ENCODE data around the gene GFPT2. TPM values are rescaled to one million over a fixed set of nuclear protein-coding genes. Genes with fewer than 3 reads are reported as not detected.

The GFPT2 gene
- total and polyA plus RNA-seq, 4 experiments from 2014 or later = 0.12 to 1.00 (median 0.13) TPM; not detected in 1

DNA sequence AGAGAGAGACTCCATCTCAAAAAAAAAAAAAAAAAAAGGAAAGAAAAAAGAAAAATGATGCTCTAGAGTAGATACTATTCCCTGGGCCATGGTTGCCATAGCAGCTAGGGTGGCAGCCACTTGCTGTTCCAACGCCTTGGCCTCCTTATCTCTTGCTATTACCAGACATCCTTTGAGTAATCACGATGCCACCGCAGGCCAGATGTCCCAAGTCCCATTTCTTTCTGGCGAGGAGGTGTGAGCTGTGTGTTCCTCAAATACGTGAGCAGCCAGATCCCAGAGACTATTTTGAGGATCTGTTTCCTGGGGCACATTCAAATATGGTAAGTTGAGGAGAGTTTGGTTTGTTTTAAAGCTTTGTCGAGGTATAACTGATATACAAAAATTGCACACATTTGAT is 23.4 kb upstream of the GFPT2 start:
- no peaks in the 10 kb centered on the region for H3K27me3 ChIP-seq (ENCODE audit: insufficient read depth, low read length)
- CTCF ChIA-PET (ENCODE audit: partially characterized antibody) = no interaction called here

DNA sequence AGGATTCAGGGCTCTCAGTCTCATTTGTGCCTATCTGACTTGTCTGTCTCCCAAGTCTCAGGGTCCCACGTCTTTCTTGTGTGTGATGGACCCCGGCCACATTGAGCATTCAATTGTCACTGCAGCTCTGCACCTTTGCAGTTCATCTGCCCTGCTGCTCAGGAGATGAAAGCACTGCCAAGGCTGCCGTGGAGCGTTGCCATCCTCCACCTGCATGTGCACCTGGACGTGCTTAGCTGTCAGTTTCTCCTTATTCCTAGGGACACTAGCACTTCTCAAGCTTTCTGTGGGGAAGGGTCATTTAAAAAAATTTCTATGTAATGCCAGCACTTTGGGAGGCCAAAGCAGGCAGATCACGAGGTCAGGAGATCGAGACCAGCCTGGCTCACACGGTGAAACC is 22.8 kb upstream of the GFPT2 start:
- no peaks in the 10 kb centered on the region for H3K4me1 Mint-ChIP-seq
- intact Hi-C loops (cut with micrococcal nuclease) = no loop called here
- Histone ChIP-seq H3K9me3 (ENCODE audit: control insufficient read depth in 1 of 2, low read length in 2 of 2) (no peaks in the 10 kb centered on the region), H3K4me1 (ENCODE audit: insufficient read depth, low read length) (no peaks in the 10 kb centered on the region), H3K27ac (ENCODE audit: low read depth, low read length) (no peak overlapping the region), H3K27me3 (ENCODE audit: insufficient read depth, low read length) (no peaks in the 10 kb centered on the region), H3K4me3 (ENCODE audit: low read length in 2 of 2) (no peak overlapping the region), H3K36me3 (ENCODE audit: insufficient read depth, low read length) (no peaks in the 10 kb centered on the region)
- no peaks in the 10 kb centered on the region for H3K36me3 Mint-ChIP-seq
- DNase-seq = no peak
- ChIA-PET CTCF (ENCODE audit: partially characterized antibody) (no interaction called here), POLR2A (ENCODE audit: partially characterized antibody) (no interaction called here)
- H3K9me3 Mint-ChIP-seq = no peaks in the 10 kb centered on the region
- no peak overlapping the region for H3K4me3 Mint-ChIP-seq
- peaks cover 0 to 1% of the 10 kb centered on the region in 2 donors for H3K27me3 Mint-ChIP-seq
- no peak overlapping the region for H3K27ac Mint-ChIP-seq

More for the DNA sequence above, 23.4 kb upstream of the GFPT2 start:
- Histone ChIP-seq H3K27ac (ENCODE audit: low read depth, low read length) (no peak overlapping the region), H3K9me3 (ENCODE audit: control insufficient read depth in 1 of 2, low read length in 2 of 2) (no peaks in the 10 kb centered on the region), H3K4me1 (ENCODE audit: insufficient read depth, low read length) (no peaks in the 10 kb centered on the region), H3K4me3 (ENCODE audit: low read length in 2 of 2) (no peak overlapping the region), H3K36me3 (ENCODE audit: insufficient read depth, low read length) (no peaks in the 10 kb centered on the region)
- H3K27me3 Mint-ChIP-seq = peaks cover 0 to 1% of the 10 kb centered on the region in 2 donors
- no peak overlapping the region for H3K4me3 Mint-ChIP-seq
- DNase-seq = no peak
- H3K36me3 Mint-ChIP-seq = no peaks in the 10 kb centered on the region
- intact Hi-C loops (cut with micrococcal nuclease) = no loop called here
- H3K4me1 Mint-ChIP-seq = no peaks in the 10 kb centered on the region
- POLR2A ChIA-PET (ENCODE audit: partially characterized antibody) = no interaction called here
- H3K27ac Mint-ChIP-seq = no peak overlapping the region
- no peaks in the 10 kb centered on the region for H3K9me3 Mint-ChIP-seq

DNA sequence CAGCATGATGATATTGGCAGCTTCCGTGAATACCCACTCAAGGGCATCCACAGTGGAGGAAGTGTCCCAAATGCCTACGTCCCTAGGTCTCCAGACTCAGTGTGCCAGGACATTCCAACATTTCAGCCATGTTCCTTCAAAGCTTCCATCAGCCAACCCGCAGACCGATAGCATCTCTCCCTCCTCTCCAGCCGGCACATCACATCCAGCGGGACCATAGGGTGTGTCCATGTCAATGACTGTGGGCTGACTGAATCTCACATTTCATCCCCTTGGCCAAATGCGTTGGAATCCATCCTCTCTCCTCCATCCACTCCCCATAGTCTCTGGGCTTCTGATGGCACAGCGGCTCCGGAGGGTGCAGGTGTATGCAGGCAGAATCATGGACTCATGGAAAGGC is 22.2 kb upstream of the GFPT2 start:
- Mint-ChIP-seq H3K36me3 (no peaks in the 10 kb centered on the region), H3K9me3 (no peaks in the 10 kb centered on the region), H3K4me1 (no peaks in the 10 kb centered on the region), H3K27me3 (peaks cover 0 to 1% of the 10 kb centered on the region in 2 donors), H3K4me3 (no peak overlapping the region), H3K27ac (no peak overlapping the region)
- no peaks in the 10 kb centered on the region for H3K36me3 ChIP-seq (ENCODE audit: insufficient read depth, low read length)
- no peak overlapping the region for H3K4me3 ChIP-seq (ENCODE audit: low read length in 2 of 2)
- no peaks in the 10 kb centered on the region for H3K27me3 ChIP-seq (ENCODE audit: insufficient read depth, low read length)
- intact Hi-C loops (cut with micrococcal nuclease) = no loop called here
- no peaks in the 10 kb centered on the region for H3K9me3 ChIP-seq (ENCODE audit: control insufficient read depth in 1 of 2, low read length in 2 of 2)
- no peaks in the 10 kb centered on the region for H3K4me1 ChIP-seq (ENCODE audit: insufficient read depth, low read length)
- CTCF ChIA-PET (ENCODE audit: partially characterized antibody) = no interaction called here
- POLR2A ChIA-PET (ENCODE audit: partially characterized antibody) = no interaction called here
- DNase-seq = no peak
- H3K27ac ChIP-seq (ENCODE audit: low read depth, low read length) = no peak overlapping the region

DNA sequence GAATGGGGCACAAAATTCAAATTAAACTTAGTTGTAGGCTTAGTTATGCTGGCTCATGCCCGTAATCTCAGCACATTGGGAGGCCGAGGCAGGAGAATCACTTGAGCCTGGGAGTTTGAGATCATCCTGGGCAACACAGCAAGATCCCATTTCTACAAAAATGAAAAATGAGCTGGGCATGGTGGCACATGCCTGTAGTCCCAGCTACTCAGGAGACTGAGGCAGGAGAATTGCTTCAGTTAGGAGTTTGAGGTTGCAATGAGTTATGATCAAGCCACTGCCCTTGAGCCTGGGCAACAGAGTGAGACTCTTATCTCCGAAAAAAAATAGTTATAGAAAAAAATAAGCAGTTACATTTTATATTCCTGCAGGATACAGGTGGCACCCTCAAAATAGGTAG is 20.7 kb upstream of the GFPT2 start:
- Mint-ChIP-seq H3K36me3 (no peaks in the 10 kb centered on the region), H3K9me3 (no peaks in the 10 kb centered on the region), H3K27me3 (no peaks in the 10 kb centered on the region), H3K4me3 (no peak overlapping the region), H3K27ac (no peak overlapping the region), H3K4me1 (no peaks in the 10 kb centered on the region)
- Histone ChIP-seq H3K9me3 (ENCODE audit: control insufficient read depth in 1 of 2, low read length in 2 of 2) (no peaks in the 10 kb centered on the region), H3K4me3 (ENCODE audit: low read length in 2 of 2) (no peak overlapping the region), H3K27ac (ENCODE audit: low read depth, low read length) (no peak overlapping the region), H3K27me3 (ENCODE audit: insufficient read depth, low read length) (no peaks in the 10 kb centered on the region), H3K4me1 (ENCODE audit: insufficient read depth, low read length) (no peaks in the 10 kb centered on the region), H3K36me3 (ENCODE audit: insufficient read depth, low read length) (no peaks in the 10 kb centered on the region)
- intact Hi-C loops (cut with micrococcal nuclease) = no loop called here
- POLR2A ChIA-PET (ENCODE audit: partially characterized antibody) = no interaction called here
- DNase-seq = no peak
- CTCF ChIA-PET (ENCODE audit: partially characterized antibody) = no interaction called here

DNA sequence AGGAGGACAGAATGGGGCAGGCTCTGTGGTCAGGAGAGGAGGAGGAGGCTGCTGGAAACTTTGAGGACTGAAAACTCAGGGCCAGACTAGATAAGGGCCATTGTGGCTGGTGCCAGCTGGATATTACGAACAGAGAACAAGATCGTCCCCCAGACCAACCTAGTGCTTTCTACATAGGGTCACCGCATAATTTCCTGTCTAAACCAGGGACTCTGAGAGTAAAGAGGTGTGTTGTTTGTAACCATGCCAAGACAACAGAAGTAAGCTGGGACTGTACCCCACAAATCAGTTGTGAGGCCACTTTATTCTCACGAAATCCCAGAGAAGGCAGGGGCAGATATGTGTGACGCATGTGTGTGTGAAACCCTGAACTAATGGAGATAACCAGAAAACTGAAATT is 20.3 kb upstream of the GFPT2 start:
- no peaks in the 10 kb centered on the region for H3K9me3 ChIP-seq (ENCODE audit: control insufficient read depth in 1 of 2, low read length in 2 of 2)
- Mint-ChIP-seq H3K27ac (no peak overlapping the region), H3K27me3 (no peaks in the 10 kb centered on the region), H3K36me3 (no peaks in the 10 kb centered on the region), H3K4me3 (peak overlapping the region in 2 of 8 donors; percentile 33 to 46), H3K4me1 (no peaks in the 10 kb centered on the region), H3K9me3 (no peaks in the 10 kb centered on the region)
- no peak overlapping the region for H3K27ac ChIP-seq (ENCODE audit: low read depth, low read length)
- DNase-seq = no peak
- CTCF ChIA-PET (ENCODE audit: partially characterized antibody) = no interaction called here
- H3K36me3 ChIP-seq (ENCODE audit: insufficient read depth, low read length) = no peaks in the 10 kb centered on the region
- intact Hi-C loops (cut with micrococcal nuclease) = no loop called here
- no peaks in the 10 kb centered on the region for H3K27me3 ChIP-seq (ENCODE audit: insufficient read depth, low read length)
- H3K4me1 ChIP-seq (ENCODE audit: insufficient read depth, low read length) = no peaks in the 10 kb centered on the region
- H3K4me3 ChIP-seq (ENCODE audit: low read length in 2 of 2) = no peak overlapping the region
- POLR2A ChIA-PET (ENCODE audit: partially characterized antibody) = no interaction called here

DNA sequence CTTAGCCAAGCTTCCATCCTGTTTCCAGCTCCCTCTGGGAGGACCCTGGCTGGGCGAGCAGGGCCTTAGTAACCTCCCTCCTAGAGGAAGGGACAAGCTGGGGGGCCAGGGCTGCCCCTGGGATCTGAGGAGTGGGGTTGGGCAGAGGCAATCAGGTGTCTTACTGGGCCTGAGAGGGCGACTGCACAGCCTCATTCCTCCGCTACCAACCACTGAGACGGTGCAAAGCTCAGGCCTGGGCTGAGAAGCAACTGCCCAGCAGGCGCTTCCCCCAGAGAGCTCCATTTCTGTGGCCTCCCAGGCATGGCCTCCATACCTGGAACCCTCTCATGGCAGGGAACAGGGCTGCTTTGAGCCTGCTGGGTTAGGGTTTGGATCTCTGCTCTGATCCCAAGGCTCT is 18.8 kb upstream of the GFPT2 start:
- Histone ChIP-seq H3K27me3 (ENCODE audit: insufficient read depth, low read length) (no peaks in the 10 kb centered on the region), H3K4me1 (ENCODE audit: insufficient read depth, low read length) (no peaks in the 10 kb centered on the region), H3K9me3 (ENCODE audit: control insufficient read depth in 1 of 2, low read length in 2 of 2) (no peaks in the 10 kb centered on the region), H3K36me3 (ENCODE audit: insufficient read depth, low read length) (no peaks in the 10 kb centered on the region), H3K27ac (ENCODE audit: low read depth, low read length) (no peak overlapping the region), H3K4me3 (ENCODE audit: low read length in 2 of 2) (no peak overlapping the region)
- POLR2A ChIA-PET (ENCODE audit: partially characterized antibody) = no interaction called here
- no peaks in the 10 kb centered on the region for H3K36me3 Mint-ChIP-seq
- peaks cover 0 to 1% (median 0%) of the 10 kb centered on the region in 4 donors for H3K4me1 Mint-ChIP-seq
- H3K27ac Mint-ChIP-seq = peak overlapping the region in 1 of 7 donors; percentile 43
- H3K9me3 Mint-ChIP-seq = no peaks in the 10 kb centered on the region
- DNase-seq = no peak
- H3K27me3 Mint-ChIP-seq = no peaks in the 10 kb centered on the region
- CTCF ChIA-PET (ENCODE audit: partially characterized antibody) = interaction anchor here (0.7 to 1.6 kb wide), 2 partner anchors 43 to 1514 kb away, joined by 3 to 4 read pairs; no protein-coding TSS in a partner anchor
- intact Hi-C loops (cut with micrococcal nuclease) = no loop called here
- H3K4me3 Mint-ChIP-seq = no peak overlapping the region

DNA sequence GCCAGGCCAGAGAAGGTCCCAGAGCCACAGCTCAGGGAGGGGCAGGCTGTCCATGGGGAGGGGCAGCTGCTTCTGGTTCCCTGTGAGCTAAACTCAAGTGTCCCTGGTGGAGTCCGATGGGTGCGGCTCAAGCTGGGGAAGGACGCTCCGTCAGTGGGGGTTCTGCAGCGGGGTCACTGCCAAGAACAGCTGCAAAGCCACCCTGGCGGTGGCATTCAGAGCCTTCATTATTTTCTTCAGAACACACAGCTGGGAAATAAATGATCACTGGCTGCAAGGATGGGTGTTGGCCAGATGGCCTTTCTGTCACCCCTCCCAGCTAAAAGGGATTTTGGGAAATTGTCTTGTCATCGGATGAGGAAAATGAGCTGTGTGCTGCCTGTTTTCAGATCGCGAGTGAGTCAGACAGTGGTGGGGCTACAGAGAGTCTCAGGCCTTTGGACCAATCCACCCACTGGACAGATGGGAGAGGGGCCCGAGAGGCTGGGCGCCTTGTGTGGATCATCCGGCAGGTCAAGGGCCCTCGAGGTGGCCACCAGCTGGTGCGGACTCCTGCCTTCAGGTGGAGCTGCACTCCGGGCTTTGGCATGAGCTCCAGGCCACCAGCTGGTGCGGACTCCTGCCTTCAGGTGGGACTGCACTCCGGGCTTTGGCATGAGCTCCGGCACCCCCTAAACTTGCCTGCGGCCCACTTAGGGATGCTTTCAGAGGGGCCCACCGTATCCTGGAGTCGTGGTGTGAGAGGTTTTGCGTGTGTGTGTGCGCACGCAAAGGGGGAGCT is 17.9 kb upstream of the GFPT2 start:
- Mint-ChIP-seq H3K27me3 (no peaks in the 10 kb centered on the region), H3K4me1 (peaks cover 0 to 1% (median 0%) of the 10 kb centered on the region in 4 donors), H3K4me3 (no peak overlapping the region), H3K27ac (no peak overlapping the region), H3K9me3 (no peaks in the 10 kb centered on the region), H3K36me3 (no peaks in the 10 kb centered on the region)
- ChIA-PET POLR2A (ENCODE audit: partially characterized antibody) (no interaction called here), CTCF (ENCODE audit: partially characterized antibody) (interaction anchor here (1.1 to 1.6 kb wide), 2 partner anchors 42 to 55 kb away, joined by 4 read pairs; no protein-coding TSS in a partner anchor)
- Histone ChIP-seq H3K36me3 (ENCODE audit: insufficient read depth, low read length) (no peaks in the 10 kb centered on the region), H3K9me3 (ENCODE audit: control insufficient read depth in 1 of 2, low read length in 2 of 2) (no peaks in the 10 kb centered on the region), H3K4me3 (ENCODE audit: low read length in 2 of 2) (no peak overlapping the region), H3K4me1 (ENCODE audit: insufficient read depth, low read length) (no peaks in the 10 kb centered on the region), H3K27me3 (ENCODE audit: insufficient read depth, low read length) (no peaks in the 10 kb centered on the region), H3K27ac (ENCODE audit: low read depth, low read length) (no peak overlapping the region)
- intact Hi-C loops (cut with micrococcal nuclease) = no loop called here
- no peak for DNase-seq
